Measurements from ENCODE around the gene PTPRB.

Gene PTPRB

DNA sequence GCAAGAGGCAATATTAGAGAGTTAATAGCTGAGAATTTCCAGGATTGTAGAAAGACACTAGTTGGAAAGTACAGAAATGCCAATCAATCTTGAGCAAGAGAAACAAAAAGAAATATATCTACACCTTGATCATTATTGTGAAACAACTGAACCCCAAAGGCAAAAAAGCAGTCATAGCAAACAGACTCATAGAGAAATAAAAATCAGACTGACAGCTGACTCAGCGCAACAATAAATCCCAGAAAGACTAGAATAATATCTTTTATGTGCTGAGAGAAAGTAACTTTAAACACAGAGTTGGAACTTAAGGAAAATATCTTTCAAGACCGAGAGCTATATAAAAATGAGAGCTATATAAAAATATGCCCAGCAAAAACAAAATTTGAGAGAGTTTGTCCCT is 52.9 kb downstream of the PTPRB start:
- TF ChIP-seq, protein P1, sequence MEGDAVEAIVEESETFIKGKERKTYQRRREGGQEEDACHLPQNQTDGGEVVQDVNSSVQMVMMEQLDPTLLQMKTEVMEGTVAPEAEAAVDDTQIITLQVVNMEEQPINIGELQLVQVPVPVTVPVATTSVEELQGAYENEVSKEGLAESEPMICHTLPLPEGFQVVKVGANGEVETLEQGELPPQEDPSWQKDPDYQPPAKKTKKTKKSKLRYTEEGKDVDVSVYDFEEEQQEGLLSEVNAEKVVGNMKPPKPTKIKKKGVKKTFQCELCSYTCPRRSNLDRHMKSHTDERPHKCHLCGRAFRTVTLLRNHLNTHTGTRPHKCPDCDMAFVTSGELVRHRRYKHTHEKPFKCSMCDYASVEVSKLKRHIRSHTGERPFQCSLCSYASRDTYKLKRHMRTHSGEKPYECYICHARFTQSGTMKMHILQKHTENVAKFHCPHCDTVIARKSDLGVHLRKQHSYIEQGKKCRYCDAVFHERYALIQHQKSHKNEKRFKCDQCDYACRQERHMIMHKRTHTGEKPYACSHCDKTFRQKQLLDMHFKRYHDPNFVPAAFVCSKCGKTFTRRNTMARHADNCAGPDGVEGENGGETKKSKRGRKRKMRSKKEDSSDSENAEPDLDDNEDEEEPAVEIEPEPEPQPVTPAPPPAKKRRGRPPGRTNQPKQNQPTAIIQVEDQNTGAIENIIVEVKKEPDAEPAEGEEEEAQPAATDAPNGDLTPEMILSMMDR (IDR thresholded peaks at IDR 0.05; ENCODE audit: low read depth, low read length, poor library complexity, severe bottlenecking): no peak
- TF ChIP-seq EZH2phosphoT487 (IDR thresholded peaks at IDR 0.05; ENCODE audit: borderline replicate concordance, low read length): no peak
- no peaks in the 10 kb centered on the region for H3F3A ChIP-seq (ENCODE audit: control insufficient read depth, insufficient read depth)

DNA sequence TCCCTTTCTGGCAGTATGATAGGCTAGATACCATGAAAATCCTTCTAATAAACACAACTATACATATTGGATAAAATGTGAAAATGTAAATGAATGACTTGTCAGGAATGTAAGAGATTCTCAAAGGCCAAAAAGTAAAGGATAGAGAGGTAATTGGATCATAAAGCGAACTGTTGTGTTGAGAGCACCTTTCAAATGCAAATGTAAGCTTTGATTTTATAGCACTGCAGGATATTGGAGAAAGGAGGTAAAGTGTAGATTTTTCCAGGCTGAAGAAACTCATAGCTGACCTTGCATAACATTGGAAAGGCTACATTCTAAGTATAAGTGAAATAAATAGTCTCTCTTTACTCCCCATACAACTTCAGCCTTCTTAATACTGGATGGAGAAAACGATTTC is 54.0 kb downstream of the PTPRB start:
- Histone ChIP-seq H3K27me3 (ENCODE audit: control insufficient read depth, low read length) (no peaks in the 10 kb centered on the region), H3K4me3 (ENCODE audit: low read length) (no peak overlapping the region), H4K20me1 (ENCODE audit: control insufficient read depth, insufficient read depth, low read depth, low read length) (no peaks in the 10 kb centered on the region), H3K79me2 (ENCODE audit: control insufficient read depth, low read length) (no peaks in the 10 kb centered on the region), H3K9me3 (ENCODE audit: control insufficient read depth, insufficient read depth, low read length) (peaks cover 6% of the 10 kb centered on the region; the same call in 1 of the 2 replicates), H3K9me2 (replicated peaks; ENCODE audit: control insufficient read depth, low read length) (no peaks in the 10 kb centered on the region), H3K27ac (ENCODE audit: low read depth, low read length) (no peak overlapping the region), H3F3A (ENCODE audit: control insufficient read depth, insufficient read depth) (no peaks in the 10 kb centered on the region), H3K4me1 (ENCODE audit: control insufficient read depth, low read length) (peaks cover 7% of the 10 kb centered on the region), H3K36me3 (ENCODE audit: control insufficient read depth, low read length) (no peaks in the 10 kb centered on the region), H3K4me2 (ENCODE audit: low read length) (no peak overlapping the region)
- TF ChIP-seq EZH2phosphoT487 (IDR thresholded peaks at IDR 0.05; ENCODE audit: borderline replicate concordance, low read length): no peak
- TF ChIP-seq, protein P1 (IDR thresholded peaks at IDR 0.05; ENCODE audit: low read depth, low read length, poor library complexity, severe bottlenecking): no peak

More for the DNA sequence above, 52.9 kb downstream of the PTPRB start:
- Histone ChIP-seq H3K4me2 (ENCODE audit: low read length) (no peak overlapping the region), H3K4me1 (ENCODE audit: control insufficient read depth, low read length) (peaks cover 7% of the 10 kb centered on the region), H3K9me3 (ENCODE audit: control insufficient read depth, insufficient read depth, low read length) (peaks cover 6% of the 10 kb centered on the region; the same call in 1 of the 2 replicates), H3K9me2 (replicated peaks; ENCODE audit: control insufficient read depth, low read length) (no peaks in the 10 kb centered on the region), H3K27me3 (ENCODE audit: control insufficient read depth, low read length) (no peaks in the 10 kb centered on the region), H3K4me3 (ENCODE audit: low read length) (no peak overlapping the region), H3K79me2 (ENCODE audit: control insufficient read depth, low read length) (no peaks in the 10 kb centered on the region), H4K20me1 (ENCODE audit: control insufficient read depth, insufficient read depth, low read depth, low read length) (no peaks in the 10 kb centered on the region), H3K27ac (ENCODE audit: low read depth, low read length) (no peak overlapping the region), H3K36me3 (ENCODE audit: control insufficient read depth, low read length) (no peaks in the 10 kb centered on the region)

DNA sequence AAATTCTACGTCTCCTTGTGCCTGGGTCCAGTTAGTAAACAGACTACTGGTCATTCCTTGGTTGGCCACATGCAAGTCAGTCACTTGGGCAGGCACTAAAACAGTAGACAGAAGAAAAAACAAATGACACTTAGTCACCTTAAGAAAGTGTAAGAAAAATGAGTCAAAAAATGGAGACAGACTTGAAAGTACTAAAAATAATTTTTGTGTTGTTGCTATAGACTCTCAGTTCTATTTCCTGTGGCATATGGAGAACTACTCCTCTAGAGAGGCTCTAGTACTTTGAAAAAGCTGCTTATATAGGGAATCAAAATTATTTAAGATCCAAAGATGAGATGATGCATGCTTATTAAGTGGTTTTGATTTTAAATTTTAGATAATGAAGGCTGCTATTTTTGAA is 56.0 kb downstream of the PTPRB start:
- Histone ChIP-seq H3K9me3 (ENCODE audit: control insufficient read depth, insufficient read depth, low read length) (peaks cover 6% of the 10 kb centered on the region; the same call in 1 of the 2 replicates), H3K79me2 (ENCODE audit: control insufficient read depth, low read length) (no peaks in the 10 kb centered on the region), H3K36me3 (ENCODE audit: control insufficient read depth, low read length) (no peaks in the 10 kb centered on the region), H3F3A (ENCODE audit: control insufficient read depth, insufficient read depth) (no peaks in the 10 kb centered on the region), H3K4me3 (ENCODE audit: low read length) (no peak overlapping the region), H3K27me3 (ENCODE audit: control insufficient read depth, low read length) (no peaks in the 10 kb centered on the region), H3K4me2 (ENCODE audit: low read length) (no peak overlapping the region), H3K4me1 (ENCODE audit: control insufficient read depth, low read length) (peaks cover 15% of the 10 kb centered on the region), H4K20me1 (ENCODE audit: control insufficient read depth, insufficient read depth, low read depth, low read length) (no peaks in the 10 kb centered on the region), H3K27ac (ENCODE audit: low read depth, low read length) (no peak overlapping the region), H3K9me2 (replicated peaks; ENCODE audit: control insufficient read depth, low read length) (no peaks in the 10 kb centered on the region)
- no peak for TF ChIP-seq EZH2phosphoT487 (IDR thresholded peaks at IDR 0.05; ENCODE audit: borderline replicate concordance, low read length)
- TF ChIP-seq, protein P1 (IDR thresholded peaks at IDR 0.05; ENCODE audit: low read depth, low read length, poor library complexity, severe bottlenecking): no peak

Data from DOHH2 (cell line).